OCI-LY7 (cell line): Measurements from ENCODE around the gene TOP2B. TPM values are rescaled to one million over a fixed set of nuclear protein-coding genes. Genes with fewer than 3 reads are reported as not detected.
A peak's percentile ranks its signal among the peaks of the same experiment; 100 is the strongest.

Experiments
- BruUV-seq: library from RNA; stranded (reverse); fragments of 400-500 nt; replicated peaks from 2 replicates; lab custom pipeline; 2021; lab: Mats Ljungman, UMichigan
- CTCF ChIA-PET: fragments of 300-600 bp; sonication (Branson Sonifier 250); formaldehyde crosslinking; loops from one replicate; lab custom pipeline; 2022; ENCODE audit warnings: antibody characterized with exemption; ENCODE audit not compliant: unreplicated experiment; lab: Charles Lee
- POLR2A ChIA-PET: fragments of 300-600 bp; sonication (Branson Sonifier 250); formaldehyde crosslinking; loops from one replicate; lab custom pipeline; 2022; ENCODE audit warnings: antibody characterized with exemption; lab: Charles Lee
- DNase-seq: peaks from one replicate; pipeline ENCODE4 v3.0.0-alpha.2; 2015; ENCODE audit warnings: low spot score
- H2AFZ ChIP-seq: fragments of 200-600 bp; sonication (generic), shearing (Covaris generic); 2 replicates; pipeline ENCODE4 v1.6.1; 2014; ENCODE audit warnings: mild to moderate bottlenecking, antibody characterized with exemption, low read length, moderate library complexity
- H3K27ac ChIP-seq: fragments of 200-600 bp; sonication (generic); 2 replicates; pipeline ENCODE4 v1.5.1; 2014; ENCODE audit warnings: mixed run types, low read depth, mild to moderate bottlenecking, moderate library complexity, low read length, inconsistent platforms; ENCODE audit not compliant: poor library complexity, severe bottlenecking
- H3K36me3 ChIP-seq: fragments of 200-600 bp; sonication (generic); 2 replicates; pipeline ENCODE4 v1.6.1; 2014; ENCODE audit warnings: mild to moderate bottlenecking, antibody characterized with exemption, low read length, moderate library complexity, mixed read lengths; ENCODE audit not compliant: insufficient read depth
- H3K4me1 ChIP-seq: fragments of 200-600 bp; sonication (generic); 2 replicates; pipeline ENCODE4 v1.5.1; 2014; ENCODE audit warnings: mild to moderate bottlenecking, low read length; ENCODE audit not compliant: insufficient read depth, poor library complexity, severe bottlenecking
- H3K4me2 ChIP-seq: fragments of 200-600 bp; sonication (generic); 2 replicates; pipeline ENCODE4 v1.6.1; 2014; ENCODE audit warnings: mild to moderate bottlenecking, low read length
- H3K4me3 ChIP-seq: fragments of 200-600 bp; sonication (generic); 2 replicates; pipeline ENCODE4 v1.5.1; 2014; ENCODE audit warnings: mild to moderate bottlenecking, low read depth, low read length; ENCODE audit not compliant: poor library complexity, severe bottlenecking
- H3K79me2 ChIP-seq: fragments of 200-600 bp; sonication (generic); 2 replicates; pipeline ENCODE4 v1.6.1; 2016; ENCODE audit warnings: low read depth, mild to moderate bottlenecking, low read length, moderate library complexity, mixed read lengths; ENCODE audit not compliant: insufficient read depth
- H3K9me2 ChIP-seq: fragments of 200-600 bp; sonication (generic); 2 replicates; pipeline ENCODE4 v1.6.1; 2016; ENCODE audit warnings: mild to moderate bottlenecking, low read length, mixed read lengths; ENCODE audit not compliant: insufficient read depth
- H3K9me3 ChIP-seq: fragments of 200-600 bp; sonication (generic); 2 replicates; pipeline ENCODE4 v1.6.1; 2014; ENCODE audit warnings: mild to moderate bottlenecking, mixed run types, low read length, mixed read lengths
- H4K20me1 ChIP-seq: fragments of 200-600 bp; sonication (generic); 2 replicates; pipeline ENCODE4 v1.6.1; 2014; ENCODE audit warnings: mild to moderate bottlenecking, antibody characterized with exemption, low read length, moderate library complexity, mixed read lengths; ENCODE audit not compliant: insufficient read depth
- CTCF ChIP-seq: fragments of 200-600 bp; sonication (generic); conservative IDR thresholded peaks from 2 replicates; pipeline ENCODE4 v1.5.1; 2014; ENCODE audit warnings: mild to moderate bottlenecking, antibody characterized with exemption, low read length, moderate library complexity, mixed read lengths
- EZH2phosphoT487 ChIP-seq: fragments of 200-600 bp; sonication (generic); IDR thresholded peaks from 2 replicates; pipeline ENCODE4 v1.6.1; 2018; ENCODE audit warnings: low read depth, borderline replicate concordance, mild to moderate bottlenecking, mixed run types, antibody characterized with exemption, low read length, moderate library complexity, mixed read lengths
- intact Hi-C: fragments of 100-400 bp; cut with micrococcal nuclease; formaldehyde crosslinking; loops from one replicate; pipeline ENCODE4 v1.10.0; 2022; ENCODE audit not compliant: unreplicated experiment
- total RNA-seq, 2 experiments: library from RNA; depleted of rRNA in 1 of 2; stranded (reverse); fragments of >200 nt in 1 of 2; shearing (Covaris generic) in 1 of 2; gene quantifications; 2 replicates each; pipeline ENCODE4 v1.2.3, GENCODE V29; 2014 to 2022

Gene TOP2B
- total RNA-seq, 2 experiments from 2014 or later, result 162 to 264 TPM

- H3K4me1 ChIP-seq, result peaks cover 16% of the 10 kb centered on the region
- peak; percentile 21 for DNase-seq
Measured at GRCh38 chr3:25648925-25649830, 15.5 kb downstream of the TOP2B start.

GRCh38 chr3:25648107-25648535, 16.6 kb downstream of the TOP2B start:
- H2AFZ ChIP-seq, result no peak overlapping the region
- H3K4me1 ChIP-seq, result peaks cover 16% of the 10 kb centered on the region
- no peaks in the 10 kb centered on the region for H3K9me2 ChIP-seq
- peaks cover 94% of the 10 kb centered on the region for H3K79me2 ChIP-seq
- no peak overlapping the region for H3K4me3 ChIP-seq
- H3K4me2 ChIP-seq, result peak overlapping the region; percentile 37
- peaks cover 78% of the 10 kb centered on the region for H3K36me3 ChIP-seq
- ChIA-PET CTCF (interaction anchor here (0.6 to 1.4 kb wide), 4 partner anchors 12 to 209 kb away, joined by 3 to 5 read pairs (median 4); no protein-coding TSS in a partner anchor), POLR2A (interaction anchor here (0.6 to 4.4 kb wide), 9 partner anchors 9 to 334 kb away, joined by 3 to 43 read pairs (median 5); no protein-coding TSS in a partner anchor)
- intact Hi-C loops, result loop anchor here (1.0 to 5.0 kb wide), 5 partner anchors 74 to 249 kb away; no protein-coding TSS in a partner anchor
- TF ChIP-seq EZH2phosphoT487, result no peak
- TF ChIP-seq CTCF, result peak; percentile 98
- peak overlapping the region; percentile 42 for H3K27ac ChIP-seq
- H3K9me3 ChIP-seq, result peaks cover 39% of the 10 kb centered on the region
- peak; percentile 89 for DNase-seq
- peaks cover 11% of the 10 kb centered on the region for H4K20me1 ChIP-seq
- no TSS peak for BruUV-seq

More at GRCh38 chr3:25648925-25649830, 15.5 kb downstream of the TOP2B start:
- ChIA-PET POLR2A (interaction anchor here (0.6 to 4.4 kb wide), 16 partner anchors 8 to 307 kb away, joined by 3 to 43 read pairs (median 4); no protein-coding TSS in a partner anchor), CTCF (interaction anchor here (0.7 to 1.4 kb wide), 4 partner anchors 11 to 208 kb away, joined by 3 to 5 read pairs (median 4); no protein-coding TSS in a partner anchor)
- no peak for TF ChIP-seq CTCF
- H3K9me3 ChIP-seq, result peaks cover 48% of the 10 kb centered on the region
- no TSS peak for BruUV-seq
- H4K20me1 ChIP-seq, result peaks cover 10% of the 10 kb centered on the region
- no peaks in the 10 kb centered on the region for H3K9me2 ChIP-seq
- H3K79me2 ChIP-seq, result peaks cover 94% of the 10 kb centered on the region
- no peak overlapping the region for H3K4me2 ChIP-seq
- peaks cover 79% of the 10 kb centered on the region for H3K36me3 ChIP-seq
- H2AFZ ChIP-seq, result no peak overlapping the region
- H3K27ac ChIP-seq, result peak overlapping the region; percentile 42
- H3K4me3 ChIP-seq, result no peak overlapping the region
- intact Hi-C loops, result loop anchor here (1.0 to 5.0 kb wide), 5 partner anchors 73 to 248 kb away; no protein-coding TSS in a partner anchor
